Measurements from ENCODE around the gene INHBC.
A peak's percentile ranks its signal among the peaks of the same experiment; 100 is the strongest.

INHBC gene

DNA sequence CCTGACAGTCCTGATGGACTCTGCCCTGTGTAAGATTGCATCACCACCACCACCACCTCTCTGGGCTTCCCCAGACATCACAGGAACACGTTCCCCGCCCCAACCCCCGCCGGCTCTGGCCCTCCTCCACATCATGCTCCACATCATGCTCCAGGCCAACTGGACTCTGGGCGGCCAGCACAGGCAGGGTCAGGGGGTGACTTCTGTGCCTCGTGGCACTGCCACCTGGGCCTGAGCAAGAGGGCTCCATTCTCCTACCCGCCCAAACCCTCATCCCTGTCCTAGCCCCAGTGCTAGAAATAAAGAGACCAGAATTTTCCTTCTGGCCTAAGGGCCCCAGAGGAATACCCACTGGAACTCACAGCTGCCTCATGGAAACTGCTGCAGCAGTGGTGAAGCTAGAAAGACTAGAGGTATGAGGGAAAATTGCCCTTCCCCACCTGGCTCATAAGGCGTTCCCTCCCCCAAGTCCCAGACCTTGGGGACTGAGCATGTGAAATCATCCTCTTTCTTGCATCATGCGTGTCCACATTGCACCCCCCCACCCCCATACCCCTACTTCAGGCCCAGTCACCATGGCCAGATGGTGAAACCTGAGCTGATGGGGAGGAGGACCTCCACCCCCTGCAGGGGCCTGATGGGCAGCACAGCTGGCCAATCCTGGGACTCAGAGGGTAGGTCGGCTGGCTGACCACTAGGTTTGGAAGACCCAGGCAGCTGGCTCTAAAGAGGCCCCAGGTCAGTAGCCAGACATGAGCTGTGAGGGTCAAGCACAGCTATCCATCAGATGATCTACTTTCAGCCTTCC lies 20.2 kb downstream of the INHBC start, which contains the start of gene INHBE:
Gene INHBE, plus strand, starts transcription at position 742 of the 808 bp plus-strand sequence. CDS start 230 bp downstream, outside the sequence.
- DNase-seq (ENCODE audit: low read depth) = peak; percentile 52

DNA sequence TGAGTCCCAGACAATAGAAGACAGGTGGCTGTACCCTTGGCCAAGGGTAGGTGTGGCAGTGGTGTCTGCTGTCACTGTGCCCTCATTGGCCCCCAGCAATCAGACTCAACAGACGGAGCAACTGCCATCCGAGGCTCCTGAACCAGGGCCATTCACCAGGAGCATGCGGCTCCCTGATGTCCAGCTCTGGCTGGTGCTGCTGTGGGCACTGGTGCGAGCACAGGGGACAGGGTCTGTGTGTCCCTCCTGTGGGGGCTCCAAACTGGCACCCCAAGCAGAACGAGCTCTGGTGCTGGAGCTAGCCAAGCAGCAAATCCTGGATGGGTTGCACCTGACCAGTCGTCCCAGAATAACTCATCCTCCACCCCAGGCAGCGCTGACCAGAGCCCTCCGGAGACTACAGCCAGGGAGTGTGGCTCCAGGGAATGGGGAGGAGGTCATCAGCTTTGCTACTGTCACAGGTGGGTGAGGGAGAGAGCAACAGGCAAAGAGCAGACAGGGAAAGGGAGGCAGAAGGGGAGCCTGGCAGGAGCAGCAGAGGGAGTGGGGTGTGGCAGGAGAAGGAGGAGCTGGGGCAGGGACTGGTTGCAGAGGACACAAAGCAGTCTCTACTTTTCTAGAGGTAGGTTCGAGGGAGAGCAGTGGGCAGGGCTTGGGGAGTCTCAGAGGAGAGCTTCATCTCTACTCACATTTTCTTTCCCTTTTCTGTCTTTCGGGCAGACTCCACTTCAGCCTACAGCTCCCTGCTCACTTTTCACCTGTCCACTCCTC lies 21.0 kb downstream of the INHBC start:
- no peak for DNase-seq (ENCODE audit: low read depth)

GRCh38 chr12:57456145-57456700 lies 21.6 kb downstream of the INHBC start:
- DNase-seq (ENCODE audit: low read depth) = no peak

DNA sequence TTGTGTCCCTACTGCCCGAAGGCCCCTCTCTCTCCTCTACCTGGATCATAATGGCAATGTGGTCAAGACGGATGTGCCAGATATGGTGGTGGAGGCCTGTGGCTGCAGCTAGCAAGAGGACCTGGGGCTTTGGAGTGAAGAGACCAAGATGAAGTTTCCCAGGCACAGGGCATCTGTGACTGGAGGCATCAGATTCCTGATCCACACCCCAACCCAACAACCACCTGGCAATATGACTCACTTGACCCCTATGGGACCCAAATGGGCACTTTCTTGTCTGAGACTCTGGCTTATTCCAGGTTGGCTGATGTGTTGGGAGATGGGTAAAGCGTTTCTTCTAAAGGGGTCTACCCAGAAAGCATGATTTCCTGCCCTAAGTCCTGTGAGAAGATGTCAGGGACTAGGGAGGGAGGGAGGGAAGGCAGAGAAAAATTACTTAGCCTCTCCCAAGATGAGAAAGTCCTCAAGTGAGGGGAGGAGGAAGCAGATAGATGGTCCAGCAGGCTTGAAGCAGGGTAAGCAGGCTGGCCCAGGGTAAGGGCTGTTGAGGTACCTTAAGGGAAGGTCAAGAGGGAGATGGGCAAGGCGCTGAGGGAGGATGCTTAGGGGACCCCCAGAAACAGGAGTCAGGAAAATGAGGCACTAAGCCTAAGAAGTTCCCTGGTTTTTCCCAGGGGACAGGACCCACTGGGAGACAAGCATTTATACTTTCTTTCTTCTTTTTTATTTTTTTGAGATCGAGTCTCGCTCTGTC lies 22.3 kb downstream of the INHBC start:
- DNase-seq (ENCODE audit: low read depth) = no peak

GRCh38 chr12:57458665-57459054 lies 24.1 kb downstream of the INHBC start:
- DNase-seq (ENCODE audit: low read depth) = no peak

- peak; percentile 83 for DNase-seq (ENCODE audit: low read depth)
Observed at GRCh38 chr12:57459055-57459749, 24.6 kb downstream of the INHBC start.

DNA sequence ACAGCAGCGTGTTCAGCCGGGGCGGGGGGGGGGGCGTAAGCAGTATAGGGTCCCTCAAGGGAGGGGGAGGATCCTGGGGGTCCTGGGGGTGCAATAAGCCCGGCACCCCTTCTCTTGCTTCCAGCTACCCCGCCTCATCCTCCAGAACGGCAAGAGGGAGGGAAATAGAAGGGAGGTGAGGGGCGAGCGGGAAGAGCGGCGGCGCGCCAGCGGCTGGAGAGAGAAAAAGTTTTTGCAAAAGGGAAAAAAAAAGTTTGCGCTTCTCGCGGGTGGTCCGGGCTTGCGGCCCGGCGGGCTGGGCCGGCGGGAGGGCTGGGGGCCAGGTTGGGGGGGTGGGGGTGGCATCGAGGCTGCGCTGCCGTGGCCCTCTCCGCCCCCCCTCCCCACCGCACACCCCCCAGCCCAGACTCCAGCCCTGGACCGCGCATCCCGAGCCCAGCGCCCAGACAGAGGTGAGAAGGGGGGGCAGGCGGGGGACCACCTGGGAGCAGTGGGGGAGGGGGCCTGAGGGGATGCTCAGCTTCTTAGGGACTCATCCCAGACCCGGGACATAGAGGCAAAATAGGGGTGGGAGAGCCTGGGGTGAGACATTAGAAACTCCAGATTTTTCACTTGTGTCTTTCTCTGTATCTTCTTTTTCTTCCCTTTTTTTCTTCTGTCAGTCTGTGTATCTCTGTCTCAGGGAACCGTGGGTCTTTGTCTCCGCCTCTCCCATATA lies 25.3 kb downstream of the INHBC start, which contains the start of gene GLI1:
Gene GLI1, plus strand, starts transcription at position 36 of the 718 bp plus-strand sequence. CDS start 3,907 bp downstream, outside the sequence.
- no peak for DNase-seq (ENCODE audit: low read depth)

GRCh38 chr12:57460468-57460784 lies 25.8 kb downstream of the INHBC start:
- no peak for DNase-seq (ENCODE audit: low read depth)

- no peak for DNase-seq (ENCODE audit: low read depth)
Observed at GRCh38 chr12:57460841-57461275, 26.3 kb downstream of the INHBC start.

DNA sequence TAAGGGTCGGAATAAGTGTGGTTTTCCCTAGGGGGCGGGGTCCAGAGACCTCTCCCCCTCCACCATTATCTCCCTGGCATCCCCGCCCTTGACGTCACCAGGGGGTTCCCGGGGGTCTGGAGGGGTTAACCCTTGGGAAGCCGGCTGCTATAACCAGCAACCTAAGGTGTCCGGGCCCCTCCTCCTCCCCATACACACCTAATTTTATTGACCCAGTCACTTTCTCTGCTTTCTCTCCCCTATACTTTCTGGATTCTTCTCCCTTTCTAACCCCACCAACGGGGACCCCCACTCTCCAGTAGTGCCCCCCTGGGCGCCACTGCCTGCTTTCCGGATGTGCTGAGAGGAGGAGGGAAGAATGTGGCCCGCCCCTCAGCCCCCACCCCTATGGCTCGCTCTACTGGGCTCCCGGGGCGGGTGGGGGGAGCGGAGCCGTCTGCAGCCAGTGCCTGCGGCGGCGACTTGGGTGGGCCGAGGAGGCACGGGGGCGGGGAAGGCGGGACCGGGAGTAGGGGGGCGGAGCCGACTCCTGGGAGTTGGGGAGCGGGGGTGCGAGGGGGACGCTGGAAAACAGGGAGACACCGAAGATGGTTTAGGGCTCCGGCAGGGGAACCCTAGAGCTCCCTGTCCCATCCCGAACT lies 26.8 kb downstream of the INHBC start:
- no peak for DNase-seq (ENCODE audit: low read depth)

DNA sequence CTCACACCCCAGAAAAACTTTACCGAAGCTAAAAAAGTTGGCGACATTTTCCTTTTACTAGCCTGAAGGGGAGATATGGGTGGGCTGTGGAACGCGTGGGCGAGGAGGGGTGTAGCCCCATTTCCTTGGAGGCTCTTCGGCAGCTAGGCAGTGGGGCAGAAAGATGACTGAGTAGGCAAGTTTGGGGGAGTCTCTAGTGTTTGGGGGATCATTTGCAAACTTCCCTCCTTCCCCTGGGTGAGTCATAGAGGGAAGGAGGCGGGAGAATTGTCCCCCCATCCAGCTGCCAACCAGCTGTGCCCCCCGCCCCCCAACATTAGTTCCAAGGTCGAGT lies 27.3 kb downstream of the INHBC start:
- no peak for DNase-seq (ENCODE audit: low read depth)

DNA sequence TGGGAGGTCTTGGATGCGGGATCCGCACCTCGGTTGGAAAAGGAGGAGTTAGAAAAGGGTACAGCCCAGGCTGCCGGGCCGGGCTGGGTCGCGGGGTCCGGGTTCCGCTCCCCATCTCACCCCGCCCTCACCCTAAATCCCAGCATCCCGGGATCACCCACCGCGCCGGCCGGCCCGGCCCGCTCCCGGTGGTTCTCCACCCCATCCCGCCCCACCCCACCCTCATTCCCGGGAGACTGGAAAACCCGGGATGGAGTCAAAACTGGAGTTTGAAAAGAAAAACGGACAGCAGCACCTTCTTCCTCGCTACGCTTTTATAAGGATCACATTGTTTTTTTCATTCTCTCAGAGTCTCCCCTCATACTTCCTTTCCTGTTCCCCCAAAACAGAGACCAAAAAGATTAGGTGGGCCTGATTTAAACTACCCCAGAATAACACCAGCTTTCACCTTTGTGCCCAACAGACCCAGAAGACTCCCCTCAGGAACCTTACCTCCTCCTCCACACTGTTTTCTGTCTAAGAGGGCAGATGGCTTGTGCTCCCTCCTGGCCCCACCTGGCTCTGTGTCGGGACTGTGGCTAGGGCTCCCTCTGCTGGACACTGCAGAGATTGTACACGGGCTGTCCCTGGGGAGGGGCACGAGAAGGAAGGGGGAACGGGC lies 27.8 kb downstream of the INHBC start:
- no peak for DNase-seq (ENCODE audit: low read depth)

DNA sequence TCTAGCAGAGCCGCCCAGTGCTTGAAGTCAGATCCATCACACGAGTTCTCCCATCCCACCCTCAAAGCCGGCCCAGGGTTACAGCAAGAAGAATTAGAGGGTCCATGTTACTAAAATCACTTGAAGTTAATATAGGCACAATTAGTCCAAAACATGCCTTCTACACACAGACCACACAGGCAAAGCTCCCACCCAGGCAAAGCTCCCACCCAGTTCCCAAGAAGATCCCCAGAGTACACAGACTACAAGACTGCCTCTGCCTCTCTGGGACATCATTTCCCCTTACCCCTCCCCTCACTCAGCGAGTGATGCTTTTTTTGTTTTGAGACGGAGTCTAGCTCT lies 28.3 kb downstream of the INHBC start:
- DNase-seq (ENCODE audit: low read depth) = no peak

DNA sequence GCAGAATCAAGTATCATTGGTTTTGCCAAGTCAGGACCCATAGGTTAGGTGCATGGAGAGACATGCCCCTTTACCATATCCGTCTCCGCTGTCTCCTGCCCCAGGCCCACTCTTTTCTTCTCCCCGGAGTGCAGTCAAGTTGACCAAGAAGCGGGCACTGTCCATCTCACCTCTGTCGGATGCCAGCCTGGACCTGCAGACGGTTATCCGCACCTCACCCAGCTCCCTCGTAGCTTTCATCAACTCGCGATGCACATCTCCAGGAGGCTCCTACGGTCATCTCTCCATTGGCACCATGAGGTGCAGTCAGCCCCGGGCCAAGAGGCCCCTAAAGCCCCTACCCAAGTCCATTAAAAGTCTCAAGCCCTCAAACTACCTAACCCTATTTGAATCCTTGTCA lies 30.0 kb downstream of the INHBC start:
- no peak for DNase-seq (ENCODE audit: low read depth)

DNA sequence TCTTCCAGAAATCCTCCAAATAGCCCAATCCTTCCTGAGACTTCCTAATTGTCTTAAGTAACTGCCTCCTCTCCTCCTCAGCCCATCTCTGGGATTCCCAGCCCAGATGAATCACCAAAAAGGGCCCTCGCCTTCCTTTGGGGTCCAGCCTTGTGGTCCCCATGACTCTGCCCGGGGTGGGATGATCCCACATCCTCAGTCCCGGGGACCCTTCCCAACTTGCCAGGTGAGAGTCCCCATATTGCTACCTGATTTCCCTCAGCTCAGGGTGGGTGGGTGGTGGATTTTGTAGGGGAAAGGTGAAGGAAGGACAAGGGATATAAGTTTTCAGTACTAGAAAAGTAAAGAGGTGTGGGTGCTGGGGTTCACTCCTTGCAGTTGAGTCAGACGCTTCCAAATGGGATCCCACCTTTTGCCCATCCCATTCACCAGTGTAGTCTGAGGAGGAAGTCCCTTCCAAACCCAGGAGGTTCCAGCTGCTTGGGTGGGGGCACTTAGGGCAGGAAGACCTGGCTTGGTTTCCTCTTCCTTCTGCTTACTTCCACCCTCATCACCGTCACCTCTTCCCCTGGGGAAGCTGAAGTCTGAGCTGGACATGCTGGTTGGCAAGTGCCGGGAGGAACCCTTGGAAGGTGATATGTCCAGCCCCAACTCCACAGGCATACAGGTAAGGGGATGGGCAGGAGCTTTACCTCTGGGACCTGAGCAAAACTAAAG lies 30.6 kb downstream of the INHBC start:
- DNase-seq (ENCODE audit: low read depth) = no peak

DNA sequence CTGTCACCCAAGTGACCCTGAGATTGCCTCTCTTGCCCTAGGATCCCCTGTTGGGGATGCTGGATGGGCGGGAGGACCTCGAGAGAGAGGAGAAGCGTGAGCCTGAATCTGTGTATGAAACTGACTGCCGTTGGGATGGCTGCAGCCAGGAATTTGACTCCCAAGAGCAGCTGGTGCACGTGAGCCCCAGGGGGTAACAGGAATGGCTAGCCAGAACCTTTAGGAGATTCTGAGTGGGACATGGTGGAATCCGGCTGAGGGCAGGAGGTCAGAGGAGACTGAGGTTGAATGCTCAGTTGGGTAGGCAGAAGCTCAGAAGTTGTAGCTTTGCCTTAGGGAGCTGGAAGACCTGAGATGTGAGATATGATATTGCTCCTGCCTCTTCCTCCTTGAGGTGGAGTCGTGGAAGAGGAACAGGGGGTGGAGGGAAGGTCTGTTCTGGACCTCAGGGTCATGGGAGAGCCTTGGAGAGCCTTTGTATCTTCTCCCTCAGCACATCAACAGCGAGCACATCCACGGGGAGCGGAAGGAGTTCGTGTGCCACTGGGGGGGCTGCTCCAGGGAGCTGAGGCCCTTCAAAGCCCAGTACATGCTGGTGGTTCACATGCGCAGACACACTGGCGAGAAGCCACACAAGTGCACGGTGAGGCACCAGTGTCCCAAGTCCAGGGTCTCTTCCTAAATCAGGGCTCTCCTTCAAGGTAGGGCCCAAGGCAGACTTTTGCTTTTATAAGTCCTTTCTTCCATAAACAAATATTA lies 31.3 kb downstream of the INHBC start:
- DNase-seq (ENCODE audit: low read depth) = no peak

GRCh38 chr12:57467212-57467874 lies 32.8 kb downstream of the INHBC start:
- DNase-seq (ENCODE audit: low read depth) = no peak

GRCh38 chr12:57467915-57468314 lies 33.3 kb downstream of the INHBC start:
- DNase-seq (ENCODE audit: low read depth) = no peak
